GM20000 (cell line): ENCODE results near the gene AURKAIP1.
A peak's percentile ranks its signal among the peaks of the same experiment; 100 is the strongest.

Experiments used
- DNase-seq: peaks from one replicate; pipeline ENCODE4 v3.0.0; 2012; ENCODE audit warnings: low spot score
- CTCF ChIP-seq: IDR thresholded peaks from 2 replicates; pipeline ENCODE4 v1.5.1; 2012; ENCODE audit warnings: mild to moderate bottlenecking, control low read depth; ENCODE audit errors: extremely low read depth, missing control alignments

Gene AURKAIP1

DNA sequence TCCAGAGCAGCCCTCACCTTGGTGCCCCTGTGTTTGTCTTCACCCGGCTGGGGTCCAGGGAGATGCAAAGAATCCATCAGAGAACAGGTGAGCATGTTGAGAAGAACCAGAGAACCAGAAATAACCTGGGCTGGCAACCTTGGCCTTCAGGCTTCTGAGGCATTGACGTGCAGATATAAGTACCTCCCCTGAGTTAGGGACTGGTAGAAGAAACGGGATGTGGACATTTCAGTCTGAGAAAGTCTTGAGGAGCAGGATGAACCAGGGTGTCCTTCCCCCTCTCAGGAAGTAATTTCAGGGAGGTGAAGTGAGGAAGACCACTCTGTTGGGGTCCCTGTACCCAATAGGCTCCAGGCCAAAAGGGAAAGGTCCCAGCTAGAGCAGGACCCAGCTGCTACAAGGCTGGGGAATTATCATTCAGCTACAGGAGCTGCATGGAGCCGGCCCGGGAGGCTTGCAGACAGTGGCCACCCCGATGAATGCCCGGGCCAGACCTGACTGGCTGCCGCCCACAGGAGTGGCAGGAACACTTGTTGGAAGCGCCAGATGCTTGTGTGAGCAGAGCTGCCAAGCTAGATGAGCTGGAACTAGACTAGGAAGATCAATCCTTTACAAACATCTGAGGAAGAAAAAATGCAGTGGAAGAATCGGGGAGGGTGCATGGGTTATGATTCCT lies 1.7 kb upstream of the AURKAIP1 start:
- no peak for DNase-seq
- TF ChIP-seq CTCF: no peak

GRCh38 chr1:1374589-1374928 lies 448 bp downstream of the AURKAIP1 start:
- DNase-seq: no peak

DNA sequence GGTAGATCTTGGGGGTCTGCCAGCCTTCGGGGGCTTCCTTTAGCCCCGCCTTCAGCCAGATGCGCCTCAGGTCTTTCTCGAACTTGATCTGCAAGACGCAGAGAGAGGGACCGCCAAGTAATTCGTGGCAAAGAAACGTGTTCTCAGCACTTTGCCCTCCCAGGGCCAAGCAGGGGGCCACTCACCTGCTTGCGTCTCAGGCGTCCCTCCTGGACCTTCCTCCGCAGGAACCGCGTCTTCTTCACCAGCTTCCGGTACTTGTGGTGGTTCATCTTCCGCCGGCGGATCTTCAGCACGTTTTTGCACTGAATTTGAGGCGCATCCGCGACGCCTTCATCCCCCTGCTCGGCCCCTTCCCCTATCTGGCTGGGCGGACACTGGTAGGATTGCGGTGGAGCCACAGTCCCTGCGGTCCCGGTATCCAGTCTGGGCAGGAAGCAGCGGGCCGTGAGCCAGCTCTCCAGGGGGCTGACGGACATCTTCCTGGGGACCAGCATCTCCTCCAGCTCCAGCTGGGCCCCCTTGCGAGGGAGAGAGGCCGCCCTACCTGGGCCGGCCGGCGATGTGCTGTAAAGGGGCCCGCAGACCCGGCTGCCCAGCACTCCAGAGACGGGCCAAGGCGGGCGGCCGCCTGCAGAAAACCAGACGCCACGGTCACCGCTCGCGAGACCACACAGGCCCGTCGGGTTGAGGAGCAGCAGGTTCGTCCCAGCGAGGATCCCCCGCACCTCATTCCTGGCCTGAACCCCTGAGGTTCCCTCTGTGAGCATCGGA lies 1.0 kb downstream of the AURKAIP1 start:
- TF ChIP-seq CTCF: no peak
- no peak for DNase-seq

More at GRCh38 chr1:1374589-1374928, 448 bp downstream of the AURKAIP1 start:
- TF ChIP-seq CTCF: no peak

- DNase-seq: no peak
- no peak for TF ChIP-seq CTCF
These were observed 1.8 kb downstream of the AURKAIP1 start for GRCh38 chr1:1373051-1373814.

DNA sequence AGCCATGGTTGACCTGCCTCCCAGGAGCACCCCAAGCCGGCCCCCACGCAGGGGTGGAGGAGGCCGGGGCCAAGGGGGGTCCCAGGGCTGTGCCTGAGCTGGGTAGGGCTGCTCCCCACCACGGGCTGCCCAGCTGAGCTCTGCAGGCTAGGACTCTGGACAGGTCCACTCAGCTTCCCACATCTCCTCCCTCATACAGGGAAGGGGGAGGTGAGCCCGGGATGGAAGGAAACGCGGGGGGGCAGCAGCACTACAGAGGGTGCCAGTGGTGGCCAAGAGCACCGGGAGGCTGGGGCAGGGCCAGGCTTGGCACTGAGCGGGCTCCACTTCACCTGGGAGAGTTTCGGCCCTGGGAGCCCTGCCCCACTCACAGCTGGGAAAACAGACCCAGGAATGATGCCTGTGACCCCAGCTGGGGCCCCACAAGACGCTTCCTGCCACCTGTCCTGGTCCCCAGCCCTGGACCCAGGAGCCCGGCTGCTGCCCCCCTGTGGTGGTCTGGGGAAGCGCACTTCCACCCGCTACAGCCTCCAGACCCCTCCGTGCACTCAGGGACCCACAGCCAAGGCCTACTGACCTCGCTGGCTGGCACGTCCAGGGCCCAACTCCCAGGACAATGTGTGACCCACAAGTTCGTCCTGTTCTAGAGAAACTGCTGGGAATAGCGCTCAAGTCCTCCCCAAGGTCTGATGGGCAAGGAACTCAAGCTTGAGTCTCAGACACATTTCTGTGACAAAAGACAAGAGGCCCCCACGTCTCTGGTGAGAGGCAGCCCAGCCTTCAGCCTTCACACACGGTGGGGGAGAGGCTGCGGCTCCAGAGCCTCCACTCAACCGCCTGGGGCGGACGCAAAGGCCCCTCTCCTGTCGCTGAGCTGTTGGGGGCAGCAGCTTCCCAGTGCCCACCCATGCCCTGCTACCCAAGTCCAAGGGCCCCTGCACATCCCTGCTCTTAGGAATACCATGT lies 3.0 kb downstream of the AURKAIP1 start:
- peak; percentile 84 for TF ChIP-seq CTCF
- peak; percentile 89 for DNase-seq

DNA sequence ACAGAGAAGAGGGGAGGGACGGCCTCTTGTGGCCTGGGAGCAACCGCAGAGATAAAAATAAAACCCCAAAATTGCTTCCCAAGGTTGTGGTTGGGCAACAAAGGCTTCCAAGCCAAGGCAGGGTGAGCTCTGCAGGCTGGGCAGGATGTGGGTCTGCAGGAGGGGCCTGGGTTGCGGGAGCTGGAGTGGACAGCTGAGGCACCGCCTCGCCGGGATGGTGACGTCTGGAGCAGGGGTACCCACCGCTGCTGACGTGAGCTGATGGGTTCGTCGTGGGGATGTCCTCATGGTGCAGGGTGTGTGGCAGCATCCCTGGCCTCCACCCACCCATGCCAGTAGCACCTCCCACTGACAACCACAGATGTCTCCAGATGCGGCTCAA lies 3.7 kb downstream of the AURKAIP1 start:
- DNase-seq: no peak

More for the DNA sequence above, 3.7 kb downstream of the AURKAIP1 start:
- no peak for TF ChIP-seq CTCF
